ENCODE data around the gene AIF1L. TPM values are rescaled to one million over a fixed set of nuclear protein-coding genes. Genes with fewer than 3 reads are reported as not detected.

The AIF1L gene
- total RNA-seq, 1 experiment from 2014 or later, result 6.0 TPM

DNA sequence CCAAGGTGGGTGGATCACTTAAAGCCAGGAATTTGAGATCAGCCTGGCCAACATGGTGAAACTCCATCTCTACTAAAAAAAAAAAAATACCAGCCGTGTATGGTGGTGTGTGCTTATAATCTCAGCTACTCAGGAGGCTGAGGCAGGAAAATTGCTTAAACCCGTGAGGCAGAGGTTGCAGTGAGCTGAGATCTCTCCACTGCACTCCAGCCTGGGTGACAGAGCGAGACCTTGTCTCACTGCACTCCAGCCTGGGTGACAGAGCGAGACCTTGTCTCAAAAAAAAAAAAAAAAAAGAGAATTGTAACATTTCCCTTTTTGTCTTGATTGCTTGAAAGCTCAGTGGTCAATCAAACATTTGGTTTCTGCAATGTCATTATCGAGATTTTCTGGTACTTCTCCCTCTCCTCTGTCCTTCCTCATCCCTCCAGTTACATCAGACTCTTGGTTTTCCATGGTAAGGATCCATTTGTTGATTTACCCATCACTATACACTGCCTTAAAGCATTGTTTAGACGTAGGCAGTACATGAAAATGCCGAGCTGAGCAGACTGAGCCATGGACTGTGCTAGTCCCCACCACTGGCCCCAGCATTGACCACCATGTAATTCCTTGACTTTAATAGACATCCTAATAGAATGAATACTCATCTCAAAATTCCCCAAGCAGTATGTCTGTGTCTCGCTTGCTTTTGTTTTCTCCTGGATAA is 11.5 kb upstream of the AIF1L start:
- no peaks in the 10 kb centered on the region for H3K9me3 ChIP-seq (ENCODE audit: control insufficient read depth, insufficient read depth, low read depth, low read length)
- ChIA-PET POLR2A (interaction anchor here (0.6 kb wide), 2 partner anchors 50 to 57 kb away, joined by 3 to 4 read pairs; no protein-coding TSS in a partner anchor), CTCF (interaction anchor here (0.6 kb wide), 1 partner anchor 28 kb away, joined by 4 read pairs; no protein-coding TSS in a partner anchor)
- peaks cover 4% of the 10 kb centered on the region for H3K4me1 ChIP-seq (ENCODE audit: control insufficient read depth, insufficient read depth, low read length)
- ATAC-seq, result no peak
- H3K4me3 ChIP-seq (ENCODE audit: low read depth in 2 of 2, low read length in 2 of 2), result no peak overlapping the region
- intact Hi-C loops (cut with micrococcal nuclease; ENCODE audit: unreplicated experiment) (no loop called here), in situ Hi-C loops (cut with HindIII; ENCODE audit: low pct_unique_long_range_greater_than_20kb, low sequenced_read_pairs) (no loop called here)
- TF ChIP-seq SIN3A (IDR thresholded peaks at IDR 0.05; ENCODE audit: borderline replicate concordance, insufficient read depth, low read depth, low read length), result no peak
- TF ChIP-seq REST (IDR thresholded peaks at IDR 0.05; ENCODE audit: insufficient read depth in 1 of 2, low read depth in 2 of 2, low read length in 1 of 2), result no peak
- no peak for TF ChIP-seq TCF7L2 (IDR thresholded peaks at IDR 0.05; ENCODE audit: low read depth, low read length)
- TF ChIP-seq, protein P1, sequence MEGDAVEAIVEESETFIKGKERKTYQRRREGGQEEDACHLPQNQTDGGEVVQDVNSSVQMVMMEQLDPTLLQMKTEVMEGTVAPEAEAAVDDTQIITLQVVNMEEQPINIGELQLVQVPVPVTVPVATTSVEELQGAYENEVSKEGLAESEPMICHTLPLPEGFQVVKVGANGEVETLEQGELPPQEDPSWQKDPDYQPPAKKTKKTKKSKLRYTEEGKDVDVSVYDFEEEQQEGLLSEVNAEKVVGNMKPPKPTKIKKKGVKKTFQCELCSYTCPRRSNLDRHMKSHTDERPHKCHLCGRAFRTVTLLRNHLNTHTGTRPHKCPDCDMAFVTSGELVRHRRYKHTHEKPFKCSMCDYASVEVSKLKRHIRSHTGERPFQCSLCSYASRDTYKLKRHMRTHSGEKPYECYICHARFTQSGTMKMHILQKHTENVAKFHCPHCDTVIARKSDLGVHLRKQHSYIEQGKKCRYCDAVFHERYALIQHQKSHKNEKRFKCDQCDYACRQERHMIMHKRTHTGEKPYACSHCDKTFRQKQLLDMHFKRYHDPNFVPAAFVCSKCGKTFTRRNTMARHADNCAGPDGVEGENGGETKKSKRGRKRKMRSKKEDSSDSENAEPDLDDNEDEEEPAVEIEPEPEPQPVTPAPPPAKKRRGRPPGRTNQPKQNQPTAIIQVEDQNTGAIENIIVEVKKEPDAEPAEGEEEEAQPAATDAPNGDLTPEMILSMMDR (IDR thresholded peaks at IDR 0.05), result no peak
- no peak for TF ChIP-seq POLR2AphosphoS5 (IDR thresholded peaks at IDR 0.05; ENCODE audit: low read depth, low read length)
- no peaks in the 10 kb centered on the region for H3K27me3 ChIP-seq (ENCODE audit: control insufficient read depth, insufficient read depth, low read length)
- H3K27ac ChIP-seq (ENCODE audit: low read length), result no peak overlapping the region
- H3K36me3 ChIP-seq (ENCODE audit: control insufficient read depth, insufficient read depth, low read length), result no peaks in the 10 kb centered on the region
- no peak for DNase-seq (ENCODE audit: low read depth, low spot score)
- BruUV-seq (replicated peaks), result no TSS peak

GRCh38 chr9:131085370-131086122 is 10.8 kb upstream of the AIF1L start:
- no peaks in the 10 kb centered on the region for H3K27me3 ChIP-seq (ENCODE audit: control insufficient read depth, insufficient read depth, low read length)
- H3K9me3 ChIP-seq (ENCODE audit: control insufficient read depth, insufficient read depth, low read depth, low read length), result no peaks in the 10 kb centered on the region
- CTCF ChIA-PET, result interaction anchor here (0.6 kb wide), 1 partner anchor 29 kb away, joined by 4 read pairs; no protein-coding TSS in a partner anchor
- BruUV-seq (replicated peaks), result no TSS peak
- intact Hi-C loops (cut with micrococcal nuclease; ENCODE audit: unreplicated experiment) (no loop called here), in situ Hi-C loops (cut with HindIII; ENCODE audit: low pct_unique_long_range_greater_than_20kb, low sequenced_read_pairs) (no loop called here)
- no peaks in the 10 kb centered on the region for H3K36me3 ChIP-seq (ENCODE audit: control insufficient read depth, insufficient read depth, low read length)
- POLR2A ChIA-PET, result interaction anchor here (0.6 kb wide), 1 partner anchor 57 kb away, joined by 4 read pairs; no protein-coding TSS in a partner anchor
- H3K4me3 ChIP-seq (ENCODE audit: low read depth in 2 of 2, low read length in 2 of 2), result no peak overlapping the region
- no peak for TF ChIP-seq SIN3A (IDR thresholded peaks at IDR 0.05; ENCODE audit: borderline replicate concordance, insufficient read depth, low read depth, low read length)
- no peak for TF ChIP-seq POLR2AphosphoS5 (IDR thresholded peaks at IDR 0.05; ENCODE audit: low read depth, low read length)
- no peak for TF ChIP-seq TCF7L2 (IDR thresholded peaks at IDR 0.05; ENCODE audit: low read depth, low read length)
- TF ChIP-seq, protein P1 (IDR thresholded peaks at IDR 0.05), result no peak
- TF ChIP-seq REST (IDR thresholded peaks at IDR 0.05; ENCODE audit: insufficient read depth in 1 of 2, low read depth in 2 of 2, low read length in 1 of 2), result no peak
- H3K4me1 ChIP-seq (ENCODE audit: control insufficient read depth, insufficient read depth, low read length), result peaks cover 4% of the 10 kb centered on the region
- H3K27ac ChIP-seq (ENCODE audit: low read length), result no peak overlapping the region
- DNase-seq (ENCODE audit: low read depth, low spot score) (no peak), ATAC-seq (no peak)

All from Panc1 (cell line).